Progenitor cell of endocrine pancreas (in vitro differentiated cells): Measurements from ENCODE around the gene ARF6. TPM values are rescaled to one million over a fixed set of nuclear protein-coding genes. Genes with fewer than 3 reads are reported as not detected.
"Not testable (repeated sequence)": the region's sequence is repeated elsewhere in the genome, so short reads cannot be mapped to it uniquely, and the experiment has no call there.

Experiments used
- DNase-seq: peaks from one replicate; pipeline ENCODE4 v3.0.0; 2021; ENCODE audit warnings: low spot score; ENCODE audit not compliant: unreplicated experiment
- H3K27ac Mint-ChIP-seq: 2 replicates; pipeline ENCODE4 v1.8.0; 2021; ENCODE audit warnings: mild to moderate bottlenecking, moderate library complexity, mixed read lengths
- H3K27me3 Mint-ChIP-seq: 2 replicates; pipeline ENCODE4 v1.8.0; 2021; ENCODE audit warnings: mixed read lengths
- H3K36me3 Mint-ChIP-seq: 2 replicates; pipeline ENCODE4 v1.8.0; 2022; ENCODE audit warnings: mixed read lengths; ENCODE audit not compliant: insufficient read depth
- H3K4me1 Mint-ChIP-seq: 2 replicates; pipeline ENCODE4 v1.8.0; 2021; ENCODE audit warnings: low read depth, mixed read lengths
- H3K4me3 Mint-ChIP-seq: 2 replicates; pipeline ENCODE4 v1.8.0; 2021; ENCODE audit warnings: low read depth, mild to moderate bottlenecking, moderate library complexity, mixed read lengths
- H3K9me3 Mint-ChIP-seq: 2 replicates; pipeline ENCODE4 v1.8.0; 2021; ENCODE audit warnings: low read depth, mixed read lengths
- total RNA-seq: library from RNA; stranded (reverse); gene quantifications from 2 replicates; pipeline ENCODE4 v1.2.1, GENCODE V29; 2021
- TF ChIP-seq, protein P1 (sequence below): fragments of 200-600 bp; sonication (generic); IDR thresholded peaks from one replicate; pipeline ENCODE4 v1.5.0; 2021; ENCODE audit warnings: antibody characterized with exemption, mild to moderate bottlenecking; ENCODE audit not compliant: unreplicated experiment

The ARF6 gene
- total RNA-seq, 1 donor from 2014 or later = 49.8 TPM

DNA sequence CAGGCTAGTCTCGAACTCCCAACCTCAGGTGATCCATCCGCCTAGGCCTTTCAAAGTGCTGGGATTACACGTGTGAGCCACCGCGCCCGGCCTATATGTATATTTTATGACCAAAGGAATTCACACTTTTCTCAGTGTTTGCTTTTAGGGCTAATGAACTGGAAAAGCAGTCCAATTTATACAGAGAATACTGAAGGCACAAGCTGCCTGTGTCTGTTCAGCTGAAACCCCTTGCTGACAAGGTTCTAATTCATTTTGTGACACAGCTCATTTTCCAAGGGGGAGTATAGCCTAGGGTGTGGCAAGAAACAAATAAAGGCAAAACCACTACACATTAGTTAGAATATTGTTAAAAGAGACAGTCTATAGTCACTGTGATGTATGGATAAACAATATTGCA, 22.0 kb upstream of the ARF6 start:
- no peaks in the 10 kb centered on the region for H3K9me3 Mint-ChIP-seq
- H3K27ac Mint-ChIP-seq = no peak overlapping the region
- DNase-seq = no peak
- no peaks in the 10 kb centered on the region for H3K27me3 Mint-ChIP-seq
- H3K4me3 Mint-ChIP-seq = no peak overlapping the region
- H3K4me1 Mint-ChIP-seq = peaks cover 4% of the 10 kb centered on the region
- H3K36me3 Mint-ChIP-seq = no peaks in the 10 kb centered on the region
- TF ChIP-seq, protein P1, sequence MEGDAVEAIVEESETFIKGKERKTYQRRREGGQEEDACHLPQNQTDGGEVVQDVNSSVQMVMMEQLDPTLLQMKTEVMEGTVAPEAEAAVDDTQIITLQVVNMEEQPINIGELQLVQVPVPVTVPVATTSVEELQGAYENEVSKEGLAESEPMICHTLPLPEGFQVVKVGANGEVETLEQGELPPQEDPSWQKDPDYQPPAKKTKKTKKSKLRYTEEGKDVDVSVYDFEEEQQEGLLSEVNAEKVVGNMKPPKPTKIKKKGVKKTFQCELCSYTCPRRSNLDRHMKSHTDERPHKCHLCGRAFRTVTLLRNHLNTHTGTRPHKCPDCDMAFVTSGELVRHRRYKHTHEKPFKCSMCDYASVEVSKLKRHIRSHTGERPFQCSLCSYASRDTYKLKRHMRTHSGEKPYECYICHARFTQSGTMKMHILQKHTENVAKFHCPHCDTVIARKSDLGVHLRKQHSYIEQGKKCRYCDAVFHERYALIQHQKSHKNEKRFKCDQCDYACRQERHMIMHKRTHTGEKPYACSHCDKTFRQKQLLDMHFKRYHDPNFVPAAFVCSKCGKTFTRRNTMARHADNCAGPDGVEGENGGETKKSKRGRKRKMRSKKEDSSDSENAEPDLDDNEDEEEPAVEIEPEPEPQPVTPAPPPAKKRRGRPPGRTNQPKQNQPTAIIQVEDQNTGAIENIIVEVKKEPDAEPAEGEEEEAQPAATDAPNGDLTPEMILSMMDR = no peak

- H3K4me3 Mint-ChIP-seq, H3K9me3 Mint-ChIP-seq, H3K27me3 Mint-ChIP-seq, H3K27ac Mint-ChIP-seq, H3K4me1 Mint-ChIP-seq, DNase-seq, H3K36me3 Mint-ChIP-seq: not testable (repeated sequence)
Observed at GRCh38 chr14:49873548-49873947, 19.3 kb upstream of the ARF6 start.

- H3K27me3 Mint-ChIP-seq = no peaks in the 10 kb centered on the region
- no peak for DNase-seq
- H3K9me3 Mint-ChIP-seq = no peaks in the 10 kb centered on the region
- H3K4me3 Mint-ChIP-seq = no peak overlapping the region
- no peak overlapping the region for H3K27ac Mint-ChIP-seq
- TF ChIP-seq, protein P1 = no peak
- peaks cover 6% of the 10 kb centered on the region for H3K4me1 Mint-ChIP-seq
- no peaks in the 10 kb centered on the region for H3K36me3 Mint-ChIP-seq
Observed at GRCh38 chr14:49875640-49876198, 17.2 kb upstream of the ARF6 start.

DNA sequence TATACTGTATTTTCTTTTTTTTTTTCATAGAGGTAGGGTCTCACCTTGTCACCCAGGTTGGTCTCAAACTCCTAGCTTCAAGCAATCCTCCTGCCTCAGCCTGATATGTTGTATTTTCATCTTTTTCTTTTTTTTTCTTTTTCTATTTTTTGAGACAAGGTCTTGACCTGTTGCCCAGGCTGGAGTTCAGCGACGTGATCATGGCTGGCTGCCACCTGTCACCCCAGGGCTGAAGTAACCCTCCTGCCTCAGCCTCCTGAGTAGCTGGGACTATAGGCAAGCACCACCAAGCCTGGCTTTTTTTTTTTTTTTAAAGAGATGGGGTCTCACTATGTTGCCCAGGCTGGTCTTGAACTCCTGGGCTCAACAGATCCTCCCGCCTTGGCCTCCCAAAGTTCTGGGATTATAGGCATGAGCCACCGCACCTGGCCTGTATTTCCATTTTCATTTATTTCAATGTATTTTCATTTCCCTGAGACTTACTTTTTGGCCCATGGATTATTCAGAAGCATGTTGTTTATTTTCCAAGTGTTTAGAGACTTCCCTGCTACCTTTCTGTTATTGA, 16.2 kb upstream of the ARF6 start:
- H3K9me3 Mint-ChIP-seq = no peaks in the 10 kb centered on the region
- no peaks in the 10 kb centered on the region for H3K27me3 Mint-ChIP-seq
- no peak overlapping the region for H3K27ac Mint-ChIP-seq
- no peak overlapping the region for H3K4me3 Mint-ChIP-seq
- H3K36me3 Mint-ChIP-seq = no peaks in the 10 kb centered on the region
- TF ChIP-seq, protein P1 = no peak
- peaks cover 8% of the 10 kb centered on the region for H3K4me1 Mint-ChIP-seq
- no peak for DNase-seq

- no peak overlapping the region for H3K4me3 Mint-ChIP-seq
- H3K27ac Mint-ChIP-seq = no peak overlapping the region
- no peaks in the 10 kb centered on the region for H3K27me3 Mint-ChIP-seq
- DNase-seq = no peak
- peaks cover 8% of the 10 kb centered on the region for H3K4me1 Mint-ChIP-seq
- TF ChIP-seq, protein P1 = peak; percentile 59
- no peaks in the 10 kb centered on the region for H3K9me3 Mint-ChIP-seq
- no peaks in the 10 kb centered on the region for H3K36me3 Mint-ChIP-seq
Observed at GRCh38 chr14:49879646-49880204, 13.2 kb upstream of the ARF6 start.
